ENCODE measurements around the gene PDZRN3.

GRCh38 chr3:73401616-73402279, 223.0 kb downstream of the PDZRN3 start:
- TF ChIP-seq POLR2A (IDR thresholded peaks at IDR 0.05; ENCODE audit: low read length): no peak
- TF ChIP-seq CBX8 (IDR thresholded peaks at IDR 0.05): no peak
- no peak for TF ChIP-seq ELK1 (IDR thresholded peaks at IDR 0.05; ENCODE audit: low read depth, low read length)
- TF ChIP-seq JUNB (IDR thresholded peaks at IDR 0.05): no peak
- no peak for TF ChIP-seq HMGXB4 (CRISPR knock-in tag; IDR thresholded peaks at IDR 0.05; ENCODE audit: borderline replicate concordance)
- TF ChIP-seq ZC3H11A (IDR thresholded peaks at IDR 0.05): no peak
- no peak for TF ChIP-seq ZNF302 (CRISPR knock-in tag; IDR thresholded peaks at IDR 0.05)
- no peak for TF ChIP-seq CTCF (IDR thresholded peaks at IDR 0.05)
- TF ChIP-seq EHMT2 (IDR thresholded peaks at IDR 0.05; ENCODE audit: low read depth): no peak
- no peak for TF ChIP-seq SMC3 (IDR thresholded peaks at IDR 0.05)
- TF ChIP-seq MAFK (IDR thresholded peaks at IDR 0.05; ENCODE audit: partially characterized antibody): no peak
- no peak for TF ChIP-seq USF2 (IDR thresholded peaks at IDR 0.05)
